GM19395 (cell line): Measurements from ENCODE around the gene ZNF586.
"Not testable (repeated sequence)": the region's sequence is repeated elsewhere in the genome, so short reads cannot be mapped to it uniquely, and the experiment has no call there.

Experiments used
- ATAC-seq: cut with Tn5 transposase; IDR thresholded peaks from one replicate; pipeline ENCODE4 v1.9.1; 2021; ENCODE audit warnings: mild to moderate bottlenecking, moderate library complexity; ENCODE audit not compliant: unreplicated experiment

Gene ZNF586

DNA sequence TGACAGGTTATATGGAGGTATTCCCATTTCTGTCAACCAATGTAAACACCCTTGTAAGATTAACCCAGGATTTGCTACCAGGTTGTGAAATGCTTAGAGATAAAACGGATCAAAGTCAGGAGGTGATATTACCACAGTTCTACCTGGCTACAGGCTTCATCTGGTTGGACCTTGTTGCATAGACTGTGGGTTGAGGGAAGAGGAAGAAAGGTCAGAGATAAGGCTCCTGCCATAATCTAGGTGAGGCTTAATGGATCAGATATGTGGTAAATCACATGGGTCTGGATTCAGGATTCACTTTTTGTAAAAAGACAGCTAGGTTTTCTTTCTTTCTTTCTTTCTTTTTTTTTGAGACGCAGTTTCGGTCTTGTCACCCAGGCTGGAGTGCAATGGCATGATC lies 52.0 kb downstream of the ZNF586 start:
- ATAC-seq, result not testable (repeated sequence)

DNA sequence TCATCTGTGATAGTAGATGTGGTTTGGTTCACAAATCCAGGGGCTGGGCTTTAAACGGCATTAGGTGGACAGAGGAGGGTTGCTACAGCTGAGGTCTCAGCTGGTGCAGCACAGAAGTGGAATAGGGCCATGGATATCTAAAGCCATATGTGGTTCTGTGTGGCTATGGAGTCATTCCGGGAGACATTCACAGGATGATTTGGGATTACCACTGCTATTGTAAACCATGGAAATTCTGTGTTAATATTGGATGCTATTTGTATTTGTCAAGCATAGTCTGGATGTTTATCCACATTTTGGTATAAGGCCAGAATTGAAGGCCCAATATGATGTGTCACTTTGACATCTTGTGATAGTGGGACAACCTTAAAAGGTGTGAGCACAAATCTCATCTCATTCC lies 53.7 kb downstream of the ZNF586 start:
- ATAC-seq, result not testable (repeated sequence)

DNA sequence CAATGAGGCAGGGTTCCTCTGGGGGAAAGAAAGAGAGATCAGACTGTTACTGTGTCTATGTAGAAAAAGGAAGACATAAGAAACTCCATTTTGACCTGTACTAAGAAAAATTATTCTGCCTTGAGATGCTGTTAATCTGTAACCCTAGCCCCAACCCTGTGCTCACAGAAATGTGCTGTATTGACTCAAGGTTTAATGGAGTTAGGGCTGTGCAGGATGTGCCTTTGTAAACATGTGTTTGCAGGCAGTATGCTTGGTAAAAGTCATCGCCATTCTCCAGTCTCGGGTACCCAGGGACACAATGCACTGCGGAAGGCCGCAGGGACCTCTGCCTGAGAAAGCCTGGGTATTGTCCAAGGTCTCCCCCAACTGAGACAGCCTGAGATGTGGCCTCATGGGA lies 54.1 kb downstream of the ZNF586 start:
- ATAC-seq, result not testable (repeated sequence)

DNA sequence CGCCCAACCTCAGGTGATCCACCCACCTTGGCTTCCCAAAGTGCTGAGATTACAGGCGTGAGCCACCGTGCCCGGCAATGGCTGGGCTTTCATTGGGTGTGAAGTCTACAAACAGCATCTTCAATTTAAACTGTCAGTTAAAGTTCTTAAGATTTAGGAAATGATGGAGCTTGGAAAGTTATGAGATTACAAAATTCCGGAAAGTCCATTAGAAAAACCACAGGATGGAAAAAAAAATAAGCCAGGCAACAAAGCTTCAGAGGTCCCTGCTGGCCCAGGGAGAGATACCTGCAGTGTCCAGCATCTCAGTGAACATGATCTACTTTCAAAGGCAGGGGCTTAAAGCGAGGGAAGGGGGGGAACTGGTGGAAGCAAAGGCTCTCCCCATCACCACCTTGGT lies 56.0 kb downstream of the ZNF586 start:
- ATAC-seq, result no peak

DNA sequence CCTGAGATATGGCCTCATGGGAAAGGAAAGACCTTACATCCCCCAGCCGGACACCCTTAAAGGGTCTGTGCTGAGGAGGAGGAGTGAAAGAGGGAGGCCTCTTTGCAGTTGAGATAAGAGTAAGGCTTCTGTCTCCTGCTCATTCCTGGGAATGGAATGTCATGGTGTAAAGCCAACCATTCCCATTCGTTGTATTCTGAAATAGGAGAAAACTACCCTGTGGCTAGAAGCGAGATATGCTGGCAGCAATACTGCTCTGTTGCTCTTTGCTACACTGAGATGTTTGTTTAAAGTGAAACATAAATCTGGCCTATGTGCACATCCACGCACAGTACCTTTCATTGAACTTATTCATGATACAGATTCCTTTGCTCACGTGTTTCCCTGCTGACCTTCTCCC lies 59.8 kb downstream of the ZNF586 start:
- ATAC-seq, result no peak

DNA sequence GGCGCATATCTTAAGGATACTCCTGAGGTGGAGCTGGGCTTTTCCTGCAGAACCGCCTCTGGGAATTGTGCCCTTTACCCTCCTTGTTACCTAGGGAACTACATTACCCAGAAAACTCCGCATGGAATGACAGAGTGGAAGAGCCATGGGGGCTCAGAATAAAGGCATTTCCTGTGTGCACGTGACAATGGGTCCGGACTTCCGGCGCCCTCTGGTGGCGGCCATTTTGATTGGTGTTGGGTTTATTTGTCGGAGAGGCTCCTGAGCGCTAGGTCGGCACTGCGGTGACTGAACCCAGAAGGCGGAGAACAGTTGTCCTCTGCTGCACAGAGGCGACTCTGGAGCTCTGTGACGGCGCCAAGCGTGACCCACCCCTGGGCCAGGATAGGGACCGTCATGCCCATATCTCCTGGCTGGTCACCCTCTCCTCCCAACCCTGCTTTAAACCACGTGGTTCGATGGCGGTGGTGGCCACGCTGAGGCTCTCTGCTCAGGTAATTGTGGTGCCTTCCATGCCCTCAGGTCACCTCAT lies 60.7 kb downstream of the ZNF586 start, which contains the start of gene ZNF587B:
Gene ZNF587B, plus strand, starts transcription at position 229 of the 532 bp plus-strand sequence. Its CDS starts 230 bp downstream, at position 459.
- ATAC-seq, result no peak
